Measurements from ENCODE around the gene SH3PXD2A.
A peak's percentile ranks its signal among the peaks of the same experiment; 100 is the strongest.
"Not testable (repeated sequence)": the region's sequence is repeated elsewhere in the genome, so short reads cannot be mapped to it uniquely, and the experiment has no call there.

SH3PXD2A gene

GRCh38 chr10:103791858-103792257 lies 63.5 kb downstream of the SH3PXD2A start:
- DNase-seq (ENCODE audit: low read depth in 2 of 2): no peak

GRCh38 chr10:103791291-103791690 lies 64.1 kb downstream of the SH3PXD2A start:
- no peak for DNase-seq (ENCODE audit: low read depth in 2 of 2)

- no peak for DNase-seq (ENCODE audit: low read depth in 2 of 2)
Measured at GRCh38 chr10:103790580-103790979, 64.8 kb downstream of the SH3PXD2A start.

GRCh38 chr10:103789771-103790201 lies 65.6 kb downstream of the SH3PXD2A start:
- no peak for DNase-seq (ENCODE audit: low read depth in 2 of 2)

- no peak for DNase-seq (ENCODE audit: low read depth in 2 of 2)
Measured at GRCh38 chr10:103789161-103789560, 66.2 kb downstream of the SH3PXD2A start.

GRCh38 chr10:103787331-103787730 lies 68.0 kb downstream of the SH3PXD2A start:
- DNase-seq (ENCODE audit: low read depth in 2 of 2): no peak

- no peak for DNase-seq (ENCODE audit: low read depth in 2 of 2)
Measured at GRCh38 chr10:103786020-103786419, 69.4 kb downstream of the SH3PXD2A start.

- DNase-seq (ENCODE audit: low read depth in 2 of 2): no peak
Measured at GRCh38 chr10:103784723-103785418, 70.5 kb downstream of the SH3PXD2A start.

GRCh38 chr10:103784089-103784488 lies 71.3 kb downstream of the SH3PXD2A start:
- DNase-seq (ENCODE audit: low read depth in 2 of 2): no peak

GRCh38 chr10:103783681-103784080 lies 71.7 kb downstream of the SH3PXD2A start:
- DNase-seq (ENCODE audit: low read depth in 2 of 2): no peak

- no peak for DNase-seq (ENCODE audit: low read depth in 2 of 2)
Measured at GRCh38 chr10:103781329-103782061, 73.9 kb downstream of the SH3PXD2A start.

- no peak for DNase-seq (ENCODE audit: low read depth in 2 of 2)
Measured at GRCh38 chr10:103780242-103781149, 74.9 kb downstream of the SH3PXD2A start.

GRCh38 chr10:103778358-103779139 lies 76.8 kb downstream of the SH3PXD2A start:
- DNase-seq (ENCODE audit: low read depth in 2 of 2): no peak

- DNase-seq (ENCODE audit: low read depth in 2 of 2): no peak
Measured at GRCh38 chr10:103776878-103777591, 78.3 kb downstream of the SH3PXD2A start.

GRCh38 chr10:103775776-103776175 lies 79.6 kb downstream of the SH3PXD2A start:
- DNase-seq (ENCODE audit: low read depth in 2 of 2): no peak

- not testable (repeated sequence) for DNase-seq (ENCODE audit: low read depth in 2 of 2)
Measured at GRCh38 chr10:103772846-103773245, 82.5 kb downstream of the SH3PXD2A start.

- peak; percentile 11 to 15 for DNase-seq (ENCODE audit: low read depth in 2 of 2)
Measured at GRCh38 chr10:103772096-103772845, 83.1 kb downstream of the SH3PXD2A start.

GRCh38 chr10:103770139-103770538 lies 85.2 kb downstream of the SH3PXD2A start:
- DNase-seq (ENCODE audit: low read depth in 2 of 2): no peak

GRCh38 chr10:103769176-103769575 lies 86.2 kb downstream of the SH3PXD2A start:
- no peak for DNase-seq (ENCODE audit: low read depth in 2 of 2)

- DNase-seq (ENCODE audit: low read depth in 2 of 2): no peak
Measured at GRCh38 chr10:103768345-103768744, 87.0 kb downstream of the SH3PXD2A start.
